ENCODE results near the gene PLSCR1. TPM values are rescaled to one million over a fixed set of nuclear protein-coding genes. Genes with fewer than 3 reads are reported as not detected.

The PLSCR1 gene
- total RNA-seq, 1 experiment from 2014 or later = 60.1 TPM

DNA sequence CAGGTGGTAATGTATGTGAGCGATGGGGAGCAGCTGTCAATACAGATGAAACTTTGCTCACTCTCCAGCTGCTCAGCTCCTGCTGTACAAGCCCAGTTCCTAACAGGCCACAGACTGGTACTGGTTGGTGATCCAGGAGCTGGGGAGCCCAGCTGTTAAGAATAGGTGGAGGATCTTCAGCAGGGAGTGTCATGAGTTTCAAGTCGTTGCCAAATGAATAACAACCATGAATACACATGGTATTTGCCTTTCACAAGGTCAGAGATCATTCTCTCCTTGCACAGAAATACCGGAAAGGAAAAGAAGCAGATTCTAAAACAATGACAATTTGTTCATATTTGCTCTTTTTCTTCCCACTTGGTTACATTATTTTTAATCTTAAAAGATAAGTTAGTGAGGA lies 5.1 kb downstream of the PLSCR1 start:
- no peak for DNase-seq
- ChIA-PET POLR2A (ENCODE audit: unreplicated experiment) (no interaction called here), CTCF (no interaction called here)
- Histone ChIP-seq H3K27ac (no peak overlapping the region), H3K27me3 (ENCODE audit: insufficient read depth, low read depth) (no peaks in the 10 kb centered on the region), H3K36me3 (ENCODE audit: low read depth) (peaks cover 10% of the 10 kb centered on the region; the same call in 1 of the 2 replicates), H3F3A (ENCODE audit: insufficient read depth, low read depth) (0 out of 2 replicates have a peak, but pooled peaks cover 5% of the 10 kb centered on the region), H3K79me2 (ENCODE audit: low read depth) (peaks cover 49% of the 10 kb centered on the region), H3K9me3 (ENCODE audit: insufficient read depth, low read depth) (no peaks in the 10 kb centered on the region), H3K9me2 (ENCODE audit: insufficient read depth) (no peaks in the 10 kb centered on the region), H2AFZ (no peak overlapping the region), H3K4me1 (replicated peaks; ENCODE audit: insufficient read depth) (peaks cover 20% of the 10 kb centered on the region; the same call in 1 of the 2 replicates), H3K4me2 (no peak overlapping the region), H3K4me3 (no peak overlapping the region), H4K20me1 (ENCODE audit: insufficient read depth) (no peaks in the 10 kb centered on the region; the same call in 1 of the 2 replicates)
- TF ChIP-seq, protein P1, sequence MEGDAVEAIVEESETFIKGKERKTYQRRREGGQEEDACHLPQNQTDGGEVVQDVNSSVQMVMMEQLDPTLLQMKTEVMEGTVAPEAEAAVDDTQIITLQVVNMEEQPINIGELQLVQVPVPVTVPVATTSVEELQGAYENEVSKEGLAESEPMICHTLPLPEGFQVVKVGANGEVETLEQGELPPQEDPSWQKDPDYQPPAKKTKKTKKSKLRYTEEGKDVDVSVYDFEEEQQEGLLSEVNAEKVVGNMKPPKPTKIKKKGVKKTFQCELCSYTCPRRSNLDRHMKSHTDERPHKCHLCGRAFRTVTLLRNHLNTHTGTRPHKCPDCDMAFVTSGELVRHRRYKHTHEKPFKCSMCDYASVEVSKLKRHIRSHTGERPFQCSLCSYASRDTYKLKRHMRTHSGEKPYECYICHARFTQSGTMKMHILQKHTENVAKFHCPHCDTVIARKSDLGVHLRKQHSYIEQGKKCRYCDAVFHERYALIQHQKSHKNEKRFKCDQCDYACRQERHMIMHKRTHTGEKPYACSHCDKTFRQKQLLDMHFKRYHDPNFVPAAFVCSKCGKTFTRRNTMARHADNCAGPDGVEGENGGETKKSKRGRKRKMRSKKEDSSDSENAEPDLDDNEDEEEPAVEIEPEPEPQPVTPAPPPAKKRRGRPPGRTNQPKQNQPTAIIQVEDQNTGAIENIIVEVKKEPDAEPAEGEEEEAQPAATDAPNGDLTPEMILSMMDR (conservative IDR thresholded peaks at IDR 0.05) = no peak
- no peak for TF ChIP-seq EZH2 (IDR thresholded peaks at IDR 0.05; ENCODE audit: low read depth)
- intact Hi-C loops (cut with micrococcal nuclease; ENCODE audit: unreplicated experiment) = no loop called here
- no TSS peak for BruUV-seq (replicated peaks)

DNA sequence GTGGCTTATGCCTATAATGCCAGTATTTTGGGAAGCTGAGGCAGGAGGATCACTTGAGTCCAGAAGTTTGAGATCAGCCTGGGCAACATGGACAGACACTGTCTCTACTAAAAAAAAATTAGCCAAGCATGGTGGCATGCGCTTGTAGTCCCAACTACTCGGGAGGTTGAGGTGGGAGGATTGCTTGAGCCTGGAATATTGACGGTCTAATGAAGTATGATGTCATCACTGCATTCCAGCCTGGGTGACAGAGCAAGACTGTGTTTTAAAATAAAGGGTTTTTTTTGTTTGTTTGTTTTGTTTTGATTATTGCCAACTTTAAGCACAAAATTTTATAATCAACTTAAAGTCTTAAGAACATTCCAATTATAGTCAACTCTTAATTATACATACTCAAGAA lies 6.8 kb downstream of the PLSCR1 start:
- BruUV-seq (replicated peaks) = no TSS peak
- TF ChIP-seq EZH2 (IDR thresholded peaks at IDR 0.05; ENCODE audit: low read depth) = no peak
- TF ChIP-seq, protein P1 (conservative IDR thresholded peaks at IDR 0.05) = no peak
- H3K27me3 ChIP-seq (ENCODE audit: insufficient read depth, low read depth) = no peaks in the 10 kb centered on the region
- no peak for DNase-seq
- intact Hi-C loops (cut with micrococcal nuclease; ENCODE audit: unreplicated experiment) = no loop called here
- H3K4me3 ChIP-seq = no peak overlapping the region
- ChIA-PET POLR2A (ENCODE audit: unreplicated experiment) (no interaction called here), CTCF (no interaction called here)
- no peaks in the 10 kb centered on the region; the same call in 1 of the 2 replicates for H4K20me1 ChIP-seq (ENCODE audit: insufficient read depth)
- no peaks in the 10 kb centered on the region for H3K9me2 ChIP-seq (ENCODE audit: insufficient read depth)
- no peak overlapping the region for H3K27ac ChIP-seq
- H3K4me1 ChIP-seq (replicated peaks; ENCODE audit: insufficient read depth) = peaks cover 12% of the 10 kb centered on the region; the same call in 1 of the 2 replicates
- no peak overlapping the region for H2AFZ ChIP-seq
- H3K36me3 ChIP-seq (ENCODE audit: low read depth) = peaks cover 11% of the 10 kb centered on the region; the same call in 1 of the 2 replicates
- H3K9me3 ChIP-seq (ENCODE audit: insufficient read depth, low read depth) = no peaks in the 10 kb centered on the region
- no peaks in the 10 kb centered on the region for H3F3A ChIP-seq (ENCODE audit: insufficient read depth, low read depth)
- no peak overlapping the region for H3K4me2 ChIP-seq
- H3K79me2 ChIP-seq (ENCODE audit: low read depth) = peaks cover 33% of the 10 kb centered on the region

DNA sequence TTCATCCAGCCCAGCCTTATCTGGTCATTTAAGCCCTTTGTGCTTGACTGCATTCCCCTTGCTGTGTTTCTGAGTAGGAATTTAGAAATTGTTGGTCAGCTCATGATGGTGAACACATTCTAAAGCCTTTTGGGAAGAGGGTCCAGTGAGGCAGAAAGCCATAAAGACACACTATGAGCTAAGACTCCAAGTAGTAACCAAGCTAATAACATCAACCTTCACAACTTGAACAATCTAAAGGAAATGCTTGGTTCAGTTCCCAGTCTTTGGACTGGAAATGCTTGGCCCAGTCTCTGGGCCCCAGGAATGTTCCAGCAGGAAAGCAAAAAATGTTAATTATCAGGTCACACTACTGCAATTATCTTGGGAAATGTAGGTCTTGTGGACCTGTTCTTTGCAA lies 7.7 kb downstream of the PLSCR1 start:
- DNase-seq = no peak
- no peaks in the 10 kb centered on the region for H3K27me3 ChIP-seq (ENCODE audit: insufficient read depth, low read depth)
- TF ChIP-seq EZH2 (IDR thresholded peaks at IDR 0.05; ENCODE audit: low read depth) = no peak
- TF ChIP-seq, protein P1 (conservative IDR thresholded peaks at IDR 0.05) = no peak
- H2AFZ ChIP-seq = no peak overlapping the region
- H3K9me2 ChIP-seq (ENCODE audit: insufficient read depth) = no peaks in the 10 kb centered on the region
- H3K36me3 ChIP-seq (ENCODE audit: low read depth) = peaks cover 17% of the 10 kb centered on the region; the same call in 1 of the 2 replicates
- no TSS peak for BruUV-seq (replicated peaks)
- H3K27ac ChIP-seq = no peak overlapping the region
- POLR2A ChIA-PET (ENCODE audit: unreplicated experiment) = no interaction called here
- 0 out of 2 replicates have a peak, but pooled peaks cover 6% of the 10 kb centered on the region for H3K4me1 ChIP-seq (replicated peaks; ENCODE audit: insufficient read depth)
- intact Hi-C loops (cut with micrococcal nuclease; ENCODE audit: unreplicated experiment) = no loop called here
- H3F3A ChIP-seq (ENCODE audit: insufficient read depth, low read depth) = no peaks in the 10 kb centered on the region
- no peaks in the 10 kb centered on the region; the same call in 1 of the 2 replicates for H4K20me1 ChIP-seq (ENCODE audit: insufficient read depth)
- no peak overlapping the region for H3K4me2 ChIP-seq
- peaks cover 24% of the 10 kb centered on the region for H3K79me2 ChIP-seq (ENCODE audit: low read depth)
- H3K4me3 ChIP-seq = no peak overlapping the region
- CTCF ChIA-PET = no interaction called here
- no peaks in the 10 kb centered on the region for H3K9me3 ChIP-seq (ENCODE audit: insufficient read depth, low read depth)

Data from PC-9 (cell line).